HG03439 (cell line): ENCODE data around the gene CNTN4.
A peak's percentile ranks its signal among the peaks of the same experiment; 100 is the strongest.

Experiments
- ATAC-seq: cut with Tn5 transposase; IDR thresholded peaks from one replicate; pipeline ENCODE4 v1.9.1; 2021; ENCODE audit warnings: mild to moderate bottlenecking, moderate library complexity; ENCODE audit not compliant: unreplicated experiment

The CNTN4 gene

GRCh38 chr3:2148561-2149340 is 50.1 kb downstream of the CNTN4 start:
- ATAC-seq: no peak

GRCh38 chr3:2153053-2153452 is 54.4 kb downstream of the CNTN4 start:
- ATAC-seq: no peak

DNA sequence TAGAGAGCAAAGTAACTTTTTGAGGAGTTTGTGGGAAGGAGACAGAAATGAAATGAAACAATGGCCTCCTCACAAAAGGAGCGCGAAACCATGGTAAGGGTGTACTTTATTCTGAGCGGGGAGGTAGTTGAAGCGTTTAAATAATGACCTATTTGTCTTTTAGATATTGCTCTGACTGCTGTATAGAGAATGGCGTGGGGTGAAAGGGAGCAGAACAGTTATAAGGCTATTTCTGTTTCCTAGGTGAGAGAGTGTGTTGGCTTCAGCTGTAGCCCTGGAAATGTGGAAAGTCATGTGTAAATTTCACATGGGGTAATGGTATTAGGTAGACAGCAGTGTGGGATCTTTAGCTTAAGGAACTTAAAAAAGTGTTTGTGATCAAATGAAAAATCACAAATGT is 54.9 kb downstream of the CNTN4 start:
- no peak for ATAC-seq

DNA sequence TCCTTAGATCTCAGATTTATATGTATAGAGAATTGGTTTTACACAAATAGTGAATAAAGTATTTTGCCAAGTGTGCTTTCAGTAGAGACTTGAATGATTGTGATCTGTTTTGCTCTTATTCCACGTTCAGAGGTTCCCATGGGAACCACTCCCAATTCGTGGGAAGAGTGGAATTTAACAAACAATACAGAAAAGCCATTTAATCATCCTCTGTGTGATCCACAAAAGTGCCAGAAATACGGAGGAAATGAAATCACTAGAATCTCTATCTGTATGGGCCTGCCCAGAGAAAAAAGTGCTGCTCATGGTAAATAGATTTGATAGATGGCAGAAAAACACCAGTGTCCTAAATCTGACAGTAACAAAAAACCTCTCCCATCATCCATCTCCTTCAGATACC is 56.0 kb downstream of the CNTN4 start:
- ATAC-seq: no peak

GRCh38 chr3:2156244-2156847 is 57.7 kb downstream of the CNTN4 start:
- ATAC-seq: peak; percentile 66

- no peak for ATAC-seq
These were observed 60.2 kb downstream of the CNTN4 start for GRCh38 chr3:2158828-2159227.

DNA sequence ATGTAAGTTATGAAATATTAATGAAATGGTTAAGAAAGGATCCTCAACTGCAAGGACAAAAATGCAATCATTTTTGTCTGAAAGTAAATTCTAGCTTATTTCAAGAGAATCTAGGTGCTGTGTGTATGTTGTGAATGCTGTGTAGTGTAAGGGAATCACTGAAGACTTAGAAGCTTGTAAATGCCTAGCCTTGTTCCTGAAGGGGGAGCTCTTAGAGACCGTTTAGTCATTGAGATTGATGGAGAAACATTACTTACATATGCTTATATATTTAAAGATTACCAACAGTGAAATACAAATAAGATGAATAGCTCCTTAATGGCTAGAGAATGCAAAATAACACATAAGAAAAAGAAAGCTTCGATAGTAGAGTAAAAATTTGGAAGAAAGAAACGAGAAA is 67.9 kb downstream of the CNTN4 start:
- no peak for ATAC-seq

- ATAC-seq: no peak
These were observed 74.0 kb downstream of the CNTN4 start for GRCh38 chr3:2172561-2173171.

DNA sequence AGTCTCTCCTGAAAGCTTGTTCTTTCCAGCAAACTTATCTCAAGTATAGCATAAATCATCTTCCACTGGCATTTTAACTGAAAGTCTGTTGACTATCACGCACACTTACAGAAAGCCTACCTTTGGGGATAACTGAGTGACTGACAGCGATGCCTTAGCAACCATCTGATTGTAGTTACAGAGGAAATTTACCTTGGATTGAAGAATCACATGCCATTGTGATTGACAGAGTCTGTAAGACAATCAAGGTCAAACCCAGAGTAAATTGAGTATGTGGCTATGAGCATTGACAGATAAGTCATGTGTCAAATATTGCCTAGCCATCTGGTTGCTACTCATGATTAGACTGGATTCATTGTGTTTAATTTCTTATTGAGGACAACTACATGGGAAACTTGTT is 82.0 kb downstream of the CNTN4 start:
- no peak for ATAC-seq

DNA sequence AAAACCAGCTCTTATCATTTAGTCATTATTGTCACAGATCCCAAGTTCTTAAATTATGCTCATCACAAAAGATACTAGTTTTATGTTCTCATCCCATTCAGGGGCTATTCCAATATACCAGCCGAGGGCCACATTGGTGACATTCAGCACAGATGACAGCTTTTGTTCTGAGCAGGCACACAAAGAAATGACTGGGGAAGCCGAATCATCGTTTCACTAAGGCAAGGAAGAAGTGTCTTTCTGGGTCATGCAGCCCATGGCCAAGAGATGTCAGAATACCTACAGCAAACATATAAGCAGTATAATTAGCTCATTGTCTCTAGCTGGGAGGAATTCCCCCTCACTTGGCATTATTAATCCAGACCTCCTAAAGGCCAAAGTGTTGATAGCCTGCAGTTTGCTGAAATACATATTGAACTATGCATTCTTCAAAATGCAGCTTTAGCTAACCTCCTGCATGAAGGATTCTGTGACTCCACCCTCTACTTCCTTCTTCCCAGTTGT is 100.2 kb downstream of the CNTN4 start:
- no peak for ATAC-seq

- ATAC-seq: no peak
These were observed 105.4 kb downstream of the CNTN4 start for GRCh38 chr3:2204054-2204453.

GRCh38 chr3:2205692-2206091 is 107.0 kb downstream of the CNTN4 start:
- ATAC-seq: no peak

GRCh38 chr3:2206536-2206935 is 107.9 kb downstream of the CNTN4 start:
- no peak for ATAC-seq

DNA sequence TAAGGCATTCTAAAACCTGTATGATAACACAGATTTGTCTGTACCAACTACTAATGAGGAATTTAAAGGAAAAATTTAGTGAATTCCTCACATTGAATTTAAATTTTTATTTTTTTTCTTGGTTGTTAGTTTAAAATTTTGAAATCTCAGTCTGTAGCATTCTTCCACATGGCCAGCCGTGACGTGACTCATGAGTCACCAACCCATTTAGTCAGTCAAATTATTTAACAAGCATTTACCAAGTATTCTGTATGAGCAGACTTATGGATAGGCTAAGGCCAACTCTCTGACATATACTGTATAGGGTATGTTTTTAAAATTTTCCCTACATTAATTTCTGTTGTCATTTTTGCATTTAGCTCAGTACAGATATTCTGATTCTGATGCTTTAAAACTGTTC is 112.9 kb downstream of the CNTN4 start:
- no peak for ATAC-seq

DNA sequence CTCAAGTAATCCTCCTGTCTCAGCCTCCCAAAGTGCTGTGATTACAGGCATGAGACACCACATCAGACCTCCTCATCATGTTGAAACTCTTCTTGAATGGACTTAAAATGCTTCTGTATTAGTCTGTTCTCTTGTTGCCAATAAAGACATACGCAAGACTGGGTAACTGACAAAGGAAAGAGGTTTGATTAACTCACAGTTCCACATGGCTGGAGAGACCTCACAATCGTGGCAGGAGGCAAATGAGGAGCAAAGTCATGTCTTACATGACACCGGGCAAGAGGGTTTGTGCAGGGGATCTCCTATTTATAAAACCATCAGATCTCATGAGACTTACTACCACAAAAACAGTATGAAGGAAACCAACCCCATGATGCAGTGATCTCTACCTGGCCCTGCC is 113.5 kb downstream of the CNTN4 start:
- no peak for ATAC-seq

GRCh38 chr3:2218375-2218774 is 119.7 kb downstream of the CNTN4 start:
- no peak for ATAC-seq

DNA sequence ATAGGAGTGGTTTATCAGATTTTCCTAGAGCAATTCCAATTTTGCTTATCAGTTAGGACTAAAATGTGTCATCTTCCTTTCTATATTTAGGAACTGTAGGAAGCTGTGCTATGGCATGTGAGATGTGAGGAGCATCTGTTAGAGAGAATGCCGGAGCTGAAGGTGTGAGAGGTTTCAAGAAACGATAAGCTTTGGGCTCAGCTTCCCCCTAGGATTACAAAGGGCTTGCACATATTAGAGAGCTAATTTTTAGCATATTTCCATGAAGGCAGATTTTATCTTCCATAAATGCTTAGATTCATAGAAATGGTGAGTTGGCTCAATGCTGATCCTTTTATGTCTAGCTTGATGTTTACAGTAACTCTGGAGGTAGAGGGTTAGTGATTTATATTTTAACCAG is 120.2 kb downstream of the CNTN4 start:
- no peak for ATAC-seq

GRCh38 chr3:2236203-2236602 is 137.5 kb downstream of the CNTN4 start:
- ATAC-seq: no peak

GRCh38 chr3:2244137-2244536 is 145.5 kb downstream of the CNTN4 start:
- no peak for ATAC-seq

- ATAC-seq: no peak
These were observed 148.4 kb downstream of the CNTN4 start for GRCh38 chr3:2246873-2247648.

DNA sequence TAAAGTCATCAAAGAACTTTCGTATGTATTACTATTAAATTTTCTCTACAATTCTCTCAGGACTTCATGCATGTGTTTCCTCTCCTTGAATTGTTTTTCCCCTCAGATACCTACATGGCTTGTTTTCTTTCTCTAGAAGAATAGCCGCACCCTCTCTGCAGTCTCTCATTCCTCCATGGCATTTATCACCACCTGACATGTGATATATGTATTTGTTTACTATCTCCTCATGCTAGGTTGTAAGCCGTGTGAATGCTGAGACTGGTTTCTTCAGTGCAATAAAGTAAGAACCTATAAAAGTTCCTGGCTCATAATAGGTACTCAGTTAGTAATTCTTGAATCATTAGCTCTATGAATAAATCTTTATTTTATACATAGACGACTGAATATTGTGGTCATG is 149.2 kb downstream of the CNTN4 start:
- ATAC-seq: no peak
